GM10847 (cell line): ENCODE results near the gene CRYBA4.

Experiments used
- POLR2A ChIP-seq: IDR thresholded peaks from 2 replicates; pipeline ENCODE4 v1.6.1; 2011; ENCODE audit not compliant: insufficient read length; ENCODE audit errors: extremely low read depth

CRYBA4 gene

DNA sequence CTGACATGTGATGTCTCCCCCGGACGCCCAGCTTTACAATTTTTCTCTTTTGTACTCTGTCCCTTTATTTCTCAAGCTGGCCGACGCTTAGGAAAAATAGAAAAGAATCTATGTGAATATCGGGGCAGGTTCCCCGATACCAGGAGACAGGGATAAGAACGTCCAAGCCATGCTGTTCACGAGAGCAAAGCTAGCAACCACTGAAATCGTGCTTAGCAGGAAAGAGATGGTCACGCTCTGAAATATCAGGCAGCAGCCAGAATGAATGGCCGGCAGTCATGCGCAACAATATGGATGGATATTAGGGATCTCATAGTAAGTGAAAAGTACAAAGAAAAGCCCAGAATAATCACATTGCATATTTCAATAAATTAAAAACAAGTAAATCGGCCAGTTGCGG lies 7.4 kb upstream of the CRYBA4 start:
- TF ChIP-seq POLR2A, result no peak

DNA sequence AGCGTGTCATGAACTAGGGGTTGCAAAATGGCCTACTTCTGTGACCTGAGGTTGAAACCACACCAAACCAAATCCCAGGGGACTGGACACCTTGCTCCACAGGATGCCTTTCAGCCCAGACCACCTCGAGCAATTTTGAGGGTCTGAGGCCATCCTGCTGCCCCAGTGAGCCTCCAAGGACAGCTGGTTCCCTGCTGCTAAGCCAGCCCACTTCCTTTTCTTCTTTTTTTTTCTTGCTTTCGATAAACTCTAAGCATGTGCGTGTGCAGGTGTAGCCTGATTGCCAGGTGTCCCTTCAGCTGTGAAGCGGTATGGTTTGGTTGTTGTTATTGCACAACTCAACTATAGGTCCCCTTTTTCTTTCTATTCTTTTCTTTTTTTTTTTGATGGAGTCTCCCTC lies 6.6 kb upstream of the CRYBA4 start:
- TF ChIP-seq POLR2A, result no peak

DNA sequence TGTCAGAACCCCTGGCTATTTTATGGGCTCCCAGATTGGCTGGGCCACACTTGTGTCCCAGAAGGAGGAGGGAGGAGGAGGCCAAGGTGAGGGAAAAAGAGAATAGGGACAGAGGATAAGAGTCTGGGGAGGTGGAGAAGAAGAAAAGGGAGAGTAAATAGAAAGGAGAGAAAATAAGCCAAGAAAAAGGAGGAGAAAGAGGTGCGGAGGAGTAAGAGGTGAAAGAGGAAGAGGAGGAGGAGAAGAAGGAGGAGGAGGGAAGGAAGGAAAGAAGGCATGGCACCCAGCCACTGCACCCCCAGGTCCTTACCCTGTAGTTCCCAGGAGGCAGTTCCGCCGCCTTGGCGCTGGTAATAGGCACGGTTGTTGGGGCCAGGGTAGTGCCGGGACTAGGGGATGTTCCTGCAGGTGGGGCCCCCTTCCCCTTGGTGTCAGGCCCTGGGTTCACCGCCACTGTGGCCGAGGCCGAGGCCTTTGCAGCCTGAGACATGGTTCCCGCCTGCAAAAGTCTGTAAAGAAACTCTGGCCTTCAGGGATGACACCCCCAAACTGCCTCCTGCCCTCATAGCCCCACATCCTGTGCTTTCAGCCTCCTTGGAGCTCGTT lies 5.8 kb upstream of the CRYBA4 start:
- TF ChIP-seq POLR2A, result no peak

DNA sequence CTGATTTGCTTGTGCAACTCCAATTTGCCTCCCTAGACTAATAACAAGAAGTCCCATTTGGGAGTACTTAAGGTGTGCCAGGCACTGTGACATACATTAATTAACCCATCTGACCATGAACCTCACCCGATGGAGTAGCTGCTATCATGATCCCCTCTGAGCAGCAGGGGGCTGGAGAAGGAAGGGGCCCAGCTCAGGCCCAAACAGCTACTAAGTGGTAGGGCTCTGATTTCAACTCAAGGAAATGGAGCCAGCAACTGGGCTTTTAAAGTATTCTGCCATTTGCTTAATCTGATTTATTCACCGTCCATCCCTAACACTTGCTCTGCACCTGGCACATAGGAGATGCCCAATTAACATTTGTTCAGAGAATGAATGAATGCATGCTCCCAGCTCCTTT lies 5.1 kb upstream of the CRYBA4 start:
- no peak for TF ChIP-seq POLR2A

DNA sequence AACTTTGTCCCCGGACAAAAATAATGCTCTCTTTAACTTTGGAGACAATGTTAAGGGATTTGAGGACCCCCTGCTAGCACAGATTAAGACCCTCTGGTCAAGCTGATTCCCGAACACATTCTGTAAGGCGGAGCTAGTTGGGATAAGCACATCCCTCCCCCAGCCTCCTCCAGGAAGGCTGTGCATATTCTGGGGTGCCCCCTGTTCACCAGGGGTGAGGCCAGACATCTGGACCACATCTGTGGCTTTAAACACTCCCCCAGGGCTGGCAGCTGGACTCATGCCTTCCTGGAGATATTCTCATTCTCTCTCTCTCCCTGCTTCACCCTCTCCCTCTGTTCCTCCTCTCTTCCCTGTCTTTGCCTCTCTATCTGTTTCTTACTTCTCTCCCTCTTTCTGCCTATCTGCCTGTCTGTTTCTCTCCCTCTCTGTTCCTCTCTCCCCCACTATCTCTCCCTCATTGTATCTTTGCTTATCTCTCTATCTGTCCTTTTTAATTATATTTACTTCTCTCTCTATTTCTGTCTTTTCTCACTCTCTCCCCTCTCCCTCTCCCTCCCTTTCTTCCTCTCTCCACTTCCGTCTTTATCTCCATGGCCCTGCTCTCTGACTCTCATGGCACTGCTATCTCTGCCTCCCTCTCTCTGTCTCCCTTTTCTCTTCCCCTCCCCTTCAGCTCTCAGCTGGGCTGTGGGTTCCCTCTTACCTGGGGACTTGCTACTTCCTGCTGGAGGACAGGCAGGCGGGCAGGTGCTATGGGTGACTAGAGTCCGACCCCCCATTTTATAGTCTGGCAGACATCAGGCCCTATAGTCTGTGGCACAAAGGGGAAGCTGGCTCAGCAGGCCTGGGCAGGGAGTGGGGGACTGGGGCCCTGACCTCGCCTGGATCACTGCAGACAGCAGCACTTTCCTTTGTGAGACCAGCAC lies 4.2 kb upstream of the CRYBA4 start, which contains the start of gene CRYBB1:
CRYBB1 (minus strand) TSS at position 757 of the 929 bp plus-strand sequence. CDS start 1,708 bp downstream, outside the sequence.
- no peak for TF ChIP-seq POLR2A

DNA sequence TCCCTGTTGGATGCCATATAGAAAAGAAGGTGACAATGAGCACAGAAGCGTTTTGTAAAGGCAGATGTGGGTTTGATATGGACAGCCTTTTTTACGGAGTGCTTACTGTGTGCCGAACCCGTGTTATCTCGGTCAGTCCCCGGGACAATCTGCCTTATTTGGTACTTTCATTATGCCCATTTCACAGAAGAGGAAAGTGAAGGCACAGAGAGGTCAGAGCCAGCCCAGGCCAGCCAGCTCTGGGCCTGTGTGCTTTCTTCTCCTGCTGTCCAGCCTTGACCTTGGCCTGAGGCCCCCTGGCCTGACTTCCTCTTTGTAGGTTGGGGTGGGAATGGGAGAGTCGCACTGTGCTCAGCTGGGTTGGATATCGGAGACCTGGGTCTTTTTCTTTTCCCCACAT lies 3.3 kb upstream of the CRYBA4 start:
- no peak for TF ChIP-seq POLR2A

DNA sequence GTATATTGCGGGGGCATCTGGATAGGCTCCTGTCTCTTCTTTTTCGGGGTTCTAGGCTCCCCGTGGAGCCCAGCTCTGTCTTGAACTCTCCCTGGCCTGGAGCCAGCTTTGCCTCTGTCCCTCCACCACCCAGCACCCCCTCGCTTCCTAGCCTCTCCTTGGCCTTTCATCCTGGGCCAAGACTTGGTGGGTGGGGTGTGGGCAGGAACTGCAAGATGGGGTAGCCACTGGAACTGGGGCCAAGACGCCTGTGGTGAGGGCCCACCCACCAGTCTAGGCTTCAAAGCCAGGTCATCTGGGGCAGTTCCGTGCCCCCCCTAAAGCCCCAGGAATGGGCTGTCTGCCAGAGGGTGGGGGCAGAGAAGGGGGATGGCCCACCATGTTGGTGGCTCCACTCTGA lies 2.3 kb upstream of the CRYBA4 start:
- no peak for TF ChIP-seq POLR2A

DNA sequence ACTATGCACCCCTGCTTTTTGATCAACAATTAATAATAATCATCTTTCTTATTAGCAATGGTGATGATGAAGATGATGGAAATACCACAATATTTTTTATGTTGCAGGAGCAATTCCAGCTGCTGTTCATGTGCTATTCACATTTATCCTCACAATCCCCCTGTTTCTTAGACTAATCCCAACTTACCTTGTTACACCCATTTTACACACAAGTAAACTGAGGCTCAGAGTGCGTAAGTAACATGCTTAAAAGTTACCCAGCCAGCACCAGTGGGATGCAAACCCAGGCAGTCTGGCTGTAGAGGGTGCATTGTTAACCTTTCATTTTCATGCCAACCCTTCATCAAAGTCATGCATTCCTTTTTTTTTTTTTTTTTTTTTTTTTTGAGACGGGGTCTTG lies 1.6 kb upstream of the CRYBA4 start:
- no peak for TF ChIP-seq POLR2A

DNA sequence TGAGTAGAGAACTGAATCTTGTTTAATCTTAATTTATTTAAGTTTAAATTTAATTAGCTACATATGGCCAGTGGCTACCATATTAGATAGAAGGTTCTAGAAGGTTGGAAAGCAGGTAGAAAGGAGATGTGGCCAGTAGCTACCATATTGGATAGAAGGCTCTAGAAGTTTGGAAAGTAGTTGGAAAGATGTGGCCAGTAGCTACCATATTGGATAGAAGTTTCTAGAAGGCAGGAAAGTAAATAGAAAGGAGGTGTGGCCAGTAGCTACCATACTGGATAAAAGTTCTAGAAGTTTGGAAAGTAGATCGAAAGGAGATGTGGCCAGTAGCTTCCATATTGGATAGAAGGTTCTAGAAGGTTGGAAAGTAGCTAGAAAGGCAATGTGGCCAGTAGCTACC lies 2.2 kb downstream of the CRYBA4 start:
- TF ChIP-seq POLR2A, result no peak

DNA sequence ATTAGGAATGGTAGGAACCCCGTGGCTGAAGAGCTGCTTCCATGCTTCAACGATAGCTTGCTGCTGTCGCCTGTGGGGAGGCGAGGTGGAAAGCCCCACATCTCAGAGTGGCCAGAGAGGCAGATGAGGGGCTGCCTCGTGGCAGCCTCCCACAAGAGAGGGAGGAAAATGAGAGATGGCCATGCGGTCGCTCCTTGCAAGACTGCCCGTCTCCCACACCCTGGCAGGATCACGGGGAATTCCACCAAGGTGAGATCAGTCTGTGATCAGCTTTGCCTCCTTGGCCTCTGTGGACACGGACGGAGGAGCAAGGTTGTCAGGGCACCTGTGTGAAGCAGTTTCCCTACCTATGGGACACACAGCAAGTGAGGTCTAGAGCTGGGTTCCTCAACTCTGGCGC lies 3.0 kb downstream of the CRYBA4 start:
- TF ChIP-seq POLR2A, result no peak

DNA sequence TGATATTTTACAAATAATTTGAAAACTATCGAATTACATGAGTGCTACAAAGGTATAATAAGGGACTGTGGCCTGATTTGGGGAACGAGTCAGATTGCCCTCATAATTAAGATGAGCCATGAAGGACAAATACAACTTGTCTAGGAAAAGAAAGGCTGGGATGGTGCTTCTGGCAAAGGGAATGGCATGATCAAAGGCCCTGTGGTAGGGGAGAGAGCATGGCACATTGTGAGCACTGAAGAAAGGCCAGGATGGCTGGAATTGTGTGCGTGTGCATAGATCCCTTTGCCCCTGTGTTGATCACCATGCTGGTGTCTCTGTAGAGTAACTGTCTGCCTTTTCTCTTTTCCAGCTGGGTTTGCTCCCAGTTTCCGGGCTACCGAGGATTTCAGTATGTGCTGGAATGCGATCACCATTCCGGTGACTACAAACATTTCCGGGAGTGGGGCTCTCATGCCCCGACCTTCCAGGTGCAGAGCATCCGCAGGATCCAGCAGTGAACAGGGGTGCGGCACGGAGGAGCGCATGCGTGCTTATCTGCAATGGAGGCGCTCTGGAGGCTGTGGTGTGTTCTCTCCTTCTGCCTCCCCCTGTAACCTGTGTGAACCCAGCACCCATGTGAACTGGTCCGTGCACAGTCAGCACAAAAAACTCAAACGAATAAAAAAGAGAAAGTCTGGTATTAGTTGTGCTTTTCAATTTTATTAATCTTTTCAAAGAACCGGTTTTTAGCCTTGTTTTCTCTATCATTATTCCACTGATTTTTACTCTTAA lies 8.4 kb downstream of the CRYBA4 start:
- TF ChIP-seq POLR2A, result no peak

DNA sequence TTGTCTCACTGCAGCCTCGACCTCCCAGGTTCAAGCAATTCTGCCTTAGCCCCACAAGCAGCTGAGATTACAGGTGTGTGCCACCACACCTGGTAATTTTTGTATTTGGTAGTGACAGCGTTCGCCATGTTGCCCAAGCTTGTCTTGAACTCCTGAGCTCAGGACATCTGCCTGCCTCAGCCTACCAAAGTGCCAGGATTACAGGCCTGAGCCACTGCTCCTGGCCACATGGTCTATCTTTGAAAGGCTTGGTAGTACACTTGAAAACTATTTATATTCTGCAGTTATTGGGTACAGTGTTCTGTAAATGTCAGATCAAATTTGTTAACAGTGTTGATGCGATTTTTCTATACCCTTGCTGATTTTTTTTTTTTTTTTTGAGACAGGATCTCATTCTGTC lies 9.5 kb downstream of the CRYBA4 start:
- no peak for TF ChIP-seq POLR2A

DNA sequence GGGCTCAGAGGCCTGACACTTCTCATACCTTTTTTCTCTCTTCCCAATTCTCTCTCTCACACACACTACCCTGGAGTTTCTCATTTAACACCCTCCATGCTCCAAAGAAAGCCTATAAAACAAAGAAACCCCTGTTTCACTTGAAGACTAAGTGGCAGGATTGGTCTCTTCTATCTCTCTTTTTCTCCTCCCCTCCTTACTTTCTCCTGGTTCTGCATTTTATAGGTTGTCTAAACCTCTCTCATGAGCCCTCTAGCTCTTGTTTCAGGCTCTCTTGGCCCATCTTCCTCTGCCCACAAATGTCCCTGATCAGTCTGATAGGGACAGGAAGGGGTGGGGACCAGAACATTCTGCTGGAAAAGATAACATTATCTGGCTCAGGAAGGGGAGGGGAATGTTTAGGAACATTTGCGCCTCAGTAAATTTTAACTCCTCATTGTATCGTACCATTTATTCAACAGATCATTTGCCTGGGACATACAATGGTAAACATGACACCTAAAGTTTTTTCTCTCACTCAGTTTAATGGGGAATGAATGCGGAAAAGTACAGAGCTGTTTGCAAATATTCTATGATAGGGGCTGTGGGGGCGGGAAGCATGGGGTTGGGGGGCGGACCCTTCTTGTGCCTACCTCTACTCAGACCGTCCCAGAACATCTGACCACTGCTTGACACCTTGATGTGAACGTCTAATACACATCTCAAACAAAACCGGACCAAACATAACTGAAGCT lies 10.8 kb downstream of the CRYBA4 start:
- no peak for TF ChIP-seq POLR2A

DNA sequence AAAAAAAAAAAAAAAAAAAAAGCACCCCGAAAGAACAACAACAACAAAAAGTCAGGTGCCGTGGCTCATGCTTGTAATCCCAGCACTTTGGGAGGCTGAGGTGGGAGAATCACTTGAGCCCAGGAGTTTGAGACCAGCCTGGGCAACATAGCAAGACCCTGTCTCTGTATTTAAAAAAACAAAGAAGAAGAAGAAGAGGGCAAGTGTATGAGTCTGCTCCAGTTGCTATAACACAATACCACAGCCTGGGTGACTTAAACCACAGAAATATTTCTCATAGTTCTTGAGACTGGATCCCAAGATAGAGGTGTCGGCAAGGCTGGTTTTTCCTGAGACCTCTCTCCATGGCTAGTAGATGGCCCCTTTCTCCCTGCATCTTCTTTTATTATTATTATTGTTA lies 12.4 kb downstream of the CRYBA4 start:
- TF ChIP-seq POLR2A, result no peak

DNA sequence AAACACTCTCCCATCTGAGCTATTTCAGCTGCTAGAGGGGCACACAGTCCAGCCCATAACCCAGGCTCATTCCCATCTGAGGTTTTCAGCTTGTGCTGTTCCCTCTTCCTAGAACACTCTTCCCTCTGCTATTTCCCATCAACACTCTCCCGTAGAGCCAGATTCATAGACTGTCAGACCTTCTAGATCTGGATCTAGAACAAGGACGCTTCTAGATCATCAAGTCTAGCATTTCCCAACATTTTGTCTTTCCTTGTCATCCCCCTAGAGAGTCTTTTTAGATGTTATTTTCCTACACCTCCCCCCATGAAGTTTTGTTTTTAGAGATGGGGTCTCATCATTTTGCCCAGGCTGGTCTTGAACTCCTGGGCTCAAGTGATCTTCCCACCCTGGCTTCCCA lies 13.4 kb downstream of the CRYBA4 start:
- TF ChIP-seq POLR2A, result no peak
